HEK293T (cell line): ENCODE measurements around the gene PRDM11.

Source experiments
- CTCF ChIA-PET: fragments of 350-600 bp; formaldehyde crosslinking; extraction: SDS; loops from one replicate; lab custom pipeline; 2021; ENCODE audit warnings: antibody characterized with exemption, inconsistent platforms; lab: Yijun Ruan, JAX
- POLR2A ChIA-PET: fragments of 350-600 bp; formaldehyde crosslinking; extraction: SDS; loops from one replicate; lab custom pipeline; 2020; ENCODE audit warnings: antibody characterized with exemption, inconsistent platforms; lab: Yijun Ruan, JAX
- DNase-seq: peaks from one replicate; pipeline ENCODE4 v3.0.0; 2012; ENCODE audit warnings: mixed read lengths; ENCODE audit errors: extremely low spot score
- ARNT ChIP-seq: fragments of 450-650 bp; IDR thresholded peaks from 2 replicates; pipeline ENCODE4 v1.6.1; 2017; ENCODE audit warnings: mild to moderate bottlenecking
- BHLHE40 ChIP-seq: fragments of 450-650 bp; IDR thresholded peaks from 2 replicates; pipeline ENCODE4 v1.6.1; 2016; ENCODE audit warnings: mild to moderate bottlenecking, moderate library complexity, borderline replicate concordance
- CTBP1 ChIP-seq: fragments of 450-650 bp; IDR thresholded peaks from 2 replicates; pipeline ENCODE4 v1.6.1; 2016; ENCODE audit warnings: borderline replicate concordance
- ELF4 ChIP-seq: fragments of 450-650 bp; IDR thresholded peaks from 2 replicates; pipeline ENCODE4 v1.6.1; 2017; ENCODE audit warnings: antibody characterized with exemption
- FOXA1 ChIP-seq: fragments of 450-650 bp; IDR thresholded peaks from 2 replicates; pipeline ENCODE4 v1.6.1; 2016; ENCODE audit warnings: mild to moderate bottlenecking
- FOXK2 ChIP-seq: fragments of 450-650 bp; IDR thresholded peaks from 2 replicates; pipeline ENCODE4 v1.6.1; 2016; ENCODE audit warnings: mild to moderate bottlenecking
- FOXM1 ChIP-seq: fragments of 450-650 bp; IDR thresholded peaks from 2 replicates; pipeline ENCODE4 v1.6.1; 2017; ENCODE audit warnings: mild to moderate bottlenecking, borderline replicate concordance
- HDGF ChIP-seq: fragments of 450-650 bp; IDR thresholded peaks from 2 replicates; pipeline ENCODE4 v1.6.1; 2017; ENCODE audit warnings: antibody characterized with exemption, borderline replicate concordance
- L3MBTL2 ChIP-seq: fragments of 450-650 bp; conservative IDR thresholded peaks from 2 replicates; pipeline ENCODE4 v1.6.1; 2016; ENCODE audit warnings: mild to moderate bottlenecking
- LEF1 ChIP-seq: fragments of 450-650 bp; IDR thresholded peaks from 2 replicates; pipeline ENCODE4 v1.6.1; 2017; ENCODE audit warnings: mild to moderate bottlenecking, borderline replicate concordance
- NFRKB ChIP-seq: fragments of 450-650 bp; IDR thresholded peaks from 2 replicates; pipeline ENCODE4 v1.6.1; 2016; ENCODE audit warnings: mild to moderate bottlenecking, moderate library complexity
- SP1 ChIP-seq: fragments of 450-650 bp; IDR thresholded peaks from 2 replicates; pipeline ENCODE4 v1.6.1; 2017
- SUZ12 ChIP-seq: fragments of 450-650 bp; IDR thresholded peaks from 2 replicates; pipeline ENCODE4 v1.6.1; 2016; ENCODE audit warnings: mild to moderate bottlenecking
- TARDBP ChIP-seq: fragments of 450-650 bp; IDR thresholded peaks from 2 replicates; pipeline ENCODE4 v1.6.1; 2016
- ZNF384 ChIP-seq: fragments of 450-650 bp; IDR thresholded peaks from 2 replicates; pipeline ENCODE4 v1.6.1; 2016
- TF ChIP-seq, protein P1 (sequence below): fragments of 450-650 bp; IDR thresholded peaks from 2 replicates; pipeline ENCODE4 v1.6.1; 2016

Gene PRDM11

DNA sequence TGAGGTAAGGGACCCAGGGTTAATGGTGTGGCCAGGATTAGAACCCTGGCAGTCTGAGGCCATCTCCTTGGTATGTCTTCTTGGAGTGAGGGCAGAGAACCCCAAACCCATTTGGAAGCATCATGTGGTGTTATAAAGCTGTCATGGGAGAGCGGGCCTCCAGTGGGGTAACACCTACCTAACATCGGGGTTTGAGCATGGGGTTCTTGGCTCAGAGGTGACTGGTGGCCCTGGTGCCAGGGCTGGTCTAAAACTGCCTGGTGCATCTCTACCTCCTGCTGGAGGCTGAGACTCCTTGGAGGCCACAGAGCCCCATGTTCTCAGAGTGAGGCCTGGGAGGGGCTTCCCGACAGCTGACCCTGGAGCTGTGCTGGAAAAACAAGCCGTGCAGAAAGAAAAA is 4.5 kb downstream of the PRDM11 start:
- ChIA-PET CTCF (no interaction called here), POLR2A (no interaction called here)
- no peak for DNase-seq
- TF ChIP-seq FOXM1 (no peak), BHLHE40 (no peak), LEF1 (no peak), SP1 (no peak), ARNT (no peak), SUZ12 (no peak), ELF4 (no peak), ZNF384 (no peak), FOXA1 (no peak), HDGF (no peak), TARDBP (no peak), CTBP1 (no peak), NFRKB (no peak), FOXK2 (no peak), L3MBTL2 (no peak)
- TF ChIP-seq, protein P1, sequence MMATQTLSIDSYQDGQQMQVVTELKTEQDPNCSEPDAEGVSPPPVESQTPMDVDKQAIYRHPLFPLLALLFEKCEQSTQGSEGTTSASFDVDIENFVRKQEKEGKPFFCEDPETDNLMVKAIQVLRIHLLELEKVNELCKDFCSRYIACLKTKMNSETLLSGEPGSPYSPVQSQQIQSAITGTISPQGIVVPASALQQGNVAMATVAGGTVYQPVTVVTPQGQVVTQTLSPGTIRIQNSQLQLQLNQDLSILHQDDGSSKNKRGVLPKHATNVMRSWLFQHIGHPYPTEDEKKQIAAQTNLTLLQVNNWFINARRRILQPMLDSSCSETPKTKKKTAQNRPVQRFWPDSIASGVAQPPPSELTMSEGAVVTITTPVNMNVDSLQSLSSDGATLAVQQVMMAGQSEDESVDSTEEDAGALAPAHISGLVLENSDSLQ, result no peak

DNA sequence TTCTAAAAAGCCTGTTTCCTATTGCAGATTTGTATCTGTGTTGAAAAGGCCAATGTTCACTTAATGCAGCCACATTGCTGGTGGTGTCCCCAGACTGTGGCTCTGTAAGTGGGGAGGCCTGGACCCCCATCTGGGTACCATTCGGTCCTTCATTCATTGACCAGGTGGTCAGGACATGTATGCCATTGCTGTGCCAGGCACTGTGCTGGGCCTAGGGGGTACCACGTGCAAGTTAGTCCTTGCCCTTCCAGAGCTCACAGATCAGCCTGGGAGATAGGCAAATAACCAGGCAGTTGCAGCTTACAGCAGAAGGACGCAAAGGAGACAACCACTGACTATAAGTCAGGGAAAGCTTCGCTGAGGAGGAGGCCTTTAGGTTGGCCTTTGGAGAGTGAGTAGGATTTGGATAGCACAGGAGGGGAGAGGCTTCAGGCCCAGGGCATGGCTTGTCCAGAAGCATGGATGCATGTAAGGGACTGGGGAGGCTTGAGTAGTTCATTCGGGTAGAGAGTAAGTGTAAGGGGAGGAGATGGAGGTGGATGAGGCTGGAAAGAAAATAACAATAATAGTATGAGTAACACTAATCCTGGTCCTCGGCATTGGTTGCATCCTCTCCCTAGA is 5.0 kb downstream of the PRDM11 start:
- ChIA-PET POLR2A (no interaction called here), CTCF (no interaction called here)
- TF ChIP-seq BHLHE40 (no peak), ZNF384 (no peak), FOXM1 (no peak), LEF1 (no peak), CTBP1 (no peak), SUZ12 (no peak), L3MBTL2 (no peak), FOXK2 (no peak), SP1 (no peak), FOXA1 (no peak), HDGF (no peak), NFRKB (no peak), TARDBP (no peak), ELF4 (no peak), ARNT (no peak)
- TF ChIP-seq, protein P1, result no peak
- no peak for DNase-seq

DNA sequence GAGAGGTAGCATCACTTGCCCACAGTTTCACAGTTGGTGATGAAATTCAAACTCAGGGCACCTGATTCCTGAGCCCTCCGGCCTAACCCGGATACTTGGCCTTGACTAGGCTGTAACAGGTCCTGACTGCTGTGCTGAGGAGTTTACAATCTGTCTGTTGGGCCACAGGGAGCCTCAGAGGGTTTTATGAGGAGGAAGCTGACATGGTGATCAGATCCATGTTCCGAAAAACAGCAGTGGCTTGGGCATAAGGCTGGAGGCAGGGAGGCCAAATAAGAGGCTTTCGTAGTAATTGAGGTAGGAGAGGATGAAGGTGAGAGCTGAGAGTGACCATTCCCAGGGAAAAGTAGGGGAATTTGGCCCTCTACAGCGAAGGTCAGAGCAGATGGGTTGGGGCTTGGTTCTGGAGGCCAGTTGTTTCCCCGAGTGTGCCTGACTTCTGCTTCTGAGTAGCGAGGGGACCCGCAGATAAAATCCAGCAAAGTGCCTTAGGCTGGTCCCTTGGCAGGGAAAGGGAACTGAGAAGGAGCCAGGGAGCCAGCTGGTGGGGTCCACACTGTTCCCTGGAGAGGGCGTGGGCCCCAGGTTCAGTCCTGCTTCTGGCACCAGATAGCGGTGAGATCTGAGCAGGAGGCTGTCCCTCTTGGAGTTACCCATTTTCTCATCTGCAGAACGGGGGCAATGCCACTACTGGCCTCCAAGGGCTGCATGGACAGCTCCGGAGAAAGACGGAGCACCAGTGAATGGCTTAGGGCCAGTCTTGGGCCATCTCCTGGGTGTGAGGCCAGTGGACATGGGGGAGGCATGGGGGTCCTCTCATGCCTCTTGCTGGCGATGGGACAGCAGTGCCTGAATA is 6.5 kb downstream of the PRDM11 start:
- no peak for DNase-seq
- ChIA-PET POLR2A (no interaction called here), CTCF (no interaction called here)
- no peak for TF ChIP-seq FOXA1
- TF ChIP-seq SUZ12, result no peak
- no peak for TF ChIP-seq ELF4
- TF ChIP-seq FOXK2, result no peak
- no peak for TF ChIP-seq TARDBP
- TF ChIP-seq BHLHE40, result no peak
- TF ChIP-seq, protein P1, result no peak
- no peak for TF ChIP-seq NFRKB
- TF ChIP-seq SP1, result no peak
- TF ChIP-seq ARNT, result no peak
- TF ChIP-seq LEF1, result no peak
- TF ChIP-seq CTBP1, result no peak
- TF ChIP-seq L3MBTL2, result no peak
- no peak for TF ChIP-seq FOXM1
- no peak for TF ChIP-seq ZNF384
- TF ChIP-seq HDGF, result no peak

- DNase-seq, result no peak
- POLR2A ChIA-PET, result no interaction called here
- CTCF ChIA-PET, result interaction anchor here (0.6 to 0.8 kb wide), 2 partner anchors 74 to 729 kb away, joined by 3 read pairs; no protein-coding TSS in a partner anchor
- TF ChIP-seq ELF4 (no peak), ZNF384 (no peak), SP1 (no peak), NFRKB (no peak), FOXK2 (no peak), CTBP1 (no peak), HDGF (no peak), FOXM1 (no peak), ARNT (no peak), TARDBP (no peak)
These were observed 7.8 kb downstream of the PRDM11 start for GRCh38 chr11:45154276-45154675.

GRCh38 chr11:45155058-45155551 is 8.7 kb downstream of the PRDM11 start:
- no peak for TF ChIP-seq TARDBP
- TF ChIP-seq FOXM1, result no peak
- POLR2A ChIA-PET, result interaction anchor here (1.7 kb wide), 1 partner anchor 25 kb away, joined by 5 read pairs; no protein-coding TSS in a partner anchor
- no peak for DNase-seq
- CTCF ChIA-PET, result interaction anchor here (0.6 to 0.8 kb wide), 3 partner anchors 44 to 728 kb away, joined by 3 read pairs; no protein-coding TSS in a partner anchor
